ENCODE data around the gene PCSK6. TPM values are rescaled to one million over a fixed set of nuclear protein-coding genes. Genes with fewer than 3 reads are reported as not detected.

Gene PCSK6
- total RNA-seq, 1 donor: 0.54 TPM

DNA sequence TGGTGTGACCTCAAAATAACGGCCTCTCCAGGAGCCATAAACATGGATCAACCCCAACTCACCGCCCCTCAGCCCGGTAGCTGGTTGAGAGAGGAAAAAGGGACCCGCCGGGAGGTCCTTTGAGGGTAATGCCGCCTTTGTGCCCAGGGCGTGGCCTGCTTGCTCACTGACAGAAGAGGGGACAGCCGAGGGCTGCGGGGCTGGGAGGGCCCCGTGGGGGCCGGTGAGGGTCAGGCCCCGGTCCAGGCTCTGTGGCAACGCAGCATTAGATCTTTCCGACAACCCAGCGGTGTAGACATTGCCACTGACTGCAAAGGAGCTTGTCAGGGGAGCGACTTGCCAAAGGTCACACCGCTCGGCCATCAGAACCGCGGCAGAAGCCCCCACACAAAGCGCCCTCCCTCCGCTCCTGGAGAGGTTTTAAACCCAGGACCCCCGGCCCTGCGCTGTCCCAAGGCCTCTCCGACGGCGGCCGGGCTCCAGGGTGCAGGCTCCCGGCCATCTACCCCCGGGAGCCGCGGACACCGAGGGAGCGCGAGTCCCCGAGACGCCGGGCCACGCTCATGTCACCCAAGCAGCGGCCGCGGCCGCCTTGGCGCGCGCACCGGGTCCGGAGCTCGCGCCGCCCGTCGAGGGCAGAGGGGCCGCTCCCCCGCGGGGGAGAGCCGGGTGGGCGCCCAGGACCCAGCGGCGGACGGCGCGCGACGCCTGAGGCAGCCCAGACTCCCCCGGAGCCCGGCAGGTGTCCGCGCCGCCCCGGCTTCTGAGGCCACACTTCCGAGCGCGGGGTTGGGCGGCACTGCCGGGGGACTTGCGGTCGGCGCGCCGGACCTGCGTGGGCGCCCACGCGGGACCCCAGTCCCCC, 975 bp downstream of the PCSK6 start:
- no peak for DNase-seq (ENCODE audit: low read depth in 2 of 3, low spot score in 2 of 3)

DNA sequence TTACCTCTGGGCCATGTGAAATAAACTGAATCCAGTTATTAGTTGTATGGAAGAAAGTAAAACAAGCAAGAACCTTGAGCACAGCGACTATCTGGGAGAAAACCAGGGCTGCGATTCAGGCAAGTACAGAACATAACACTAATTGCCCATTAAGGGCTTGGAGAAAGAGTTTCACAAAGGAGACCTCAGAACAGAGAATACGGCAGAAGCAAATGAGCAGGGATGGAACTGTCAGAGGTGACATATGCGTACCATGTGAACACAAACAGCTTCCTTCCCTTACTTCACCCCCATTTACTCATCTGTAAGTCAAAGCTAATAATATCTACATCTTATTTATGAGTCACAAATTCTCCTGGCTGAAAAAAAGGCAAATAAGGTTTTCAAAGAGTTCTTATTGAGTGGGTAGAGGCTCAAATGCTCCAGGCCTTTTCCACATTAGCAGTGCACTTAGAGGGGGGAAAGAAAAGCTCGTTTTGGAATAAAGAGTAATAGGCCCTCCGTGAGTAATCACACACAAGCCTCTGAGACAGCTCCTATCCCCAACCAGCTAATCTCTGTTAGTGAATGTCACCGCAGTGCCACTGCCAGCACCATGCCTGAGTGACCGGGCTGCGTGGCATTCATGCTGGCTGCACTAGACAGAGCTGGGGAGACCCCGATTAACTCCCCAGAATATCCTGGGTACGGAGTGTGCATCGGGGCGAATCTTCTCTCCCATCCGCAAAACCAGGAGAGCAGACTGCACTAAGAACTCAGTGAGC, 2.6 kb downstream of the PCSK6 start:
- DNase-seq (ENCODE audit: low read depth in 2 of 3, low spot score in 2 of 3): no peak

DNA sequence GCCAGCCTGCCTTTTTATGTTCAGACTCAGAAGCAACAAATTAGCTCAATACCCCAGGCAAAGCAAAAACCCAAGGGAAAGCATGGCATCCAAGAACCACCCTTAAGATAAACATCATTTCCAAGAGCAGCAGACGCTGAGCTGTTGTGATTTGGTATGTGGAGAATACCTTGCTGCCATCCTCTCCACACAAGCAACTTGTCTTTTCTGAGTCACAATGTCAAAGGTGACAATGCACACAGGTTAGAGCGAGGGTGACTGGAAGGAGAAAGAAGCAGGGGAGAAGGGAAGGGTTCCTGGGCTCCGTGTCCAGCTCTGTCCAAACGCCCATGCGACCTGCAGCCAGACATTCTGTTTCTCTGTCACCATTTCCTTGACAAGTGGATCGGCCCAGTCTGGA, 6.0 kb downstream of the PCSK6 start:
- DNase-seq (ENCODE audit: low read depth in 2 of 3, low spot score in 2 of 3): no peak

DNA sequence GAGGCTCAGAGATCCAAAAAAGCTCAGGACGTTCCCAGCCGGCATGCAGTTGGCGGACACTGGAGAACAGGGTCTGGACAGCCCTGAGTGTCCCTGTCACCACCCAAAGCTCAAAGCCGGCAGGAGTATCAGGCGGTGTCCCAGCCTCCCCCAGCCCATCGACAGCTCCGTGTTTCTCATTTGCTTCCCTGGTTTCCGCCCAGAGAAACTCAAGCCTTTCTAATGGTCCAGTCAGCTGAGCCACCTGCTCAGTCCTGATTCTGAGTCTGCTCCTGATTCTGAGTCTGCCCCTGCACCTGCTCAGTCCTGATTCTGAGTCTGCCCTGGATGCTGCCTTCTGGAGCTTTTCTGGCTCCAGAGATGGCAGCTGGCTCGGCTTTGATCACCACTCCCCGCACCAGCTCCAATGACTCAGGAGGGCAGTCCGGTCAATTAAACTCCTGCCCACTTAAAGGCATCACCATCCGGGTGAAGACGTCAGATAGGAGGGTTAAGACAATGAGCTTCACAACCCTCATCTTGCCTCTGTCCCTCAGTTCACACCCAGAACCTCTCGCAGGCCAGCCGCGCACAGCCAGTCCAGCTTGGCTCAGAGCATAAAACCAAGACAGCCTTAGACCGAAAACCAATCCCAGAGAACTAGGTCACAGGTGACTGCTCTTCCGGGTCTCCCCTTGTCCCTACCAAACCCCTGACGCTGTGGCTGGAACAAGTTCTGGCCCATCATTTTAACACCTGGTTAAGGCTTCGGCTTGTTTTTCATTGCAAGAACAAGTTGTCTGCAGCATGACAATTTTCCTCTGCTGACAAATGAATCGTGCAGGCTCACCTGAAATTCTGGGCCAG, 6.8 kb downstream of the PCSK6 start:
- DNase-seq (ENCODE audit: low read depth in 2 of 3, low spot score in 2 of 3): no peak

DNA sequence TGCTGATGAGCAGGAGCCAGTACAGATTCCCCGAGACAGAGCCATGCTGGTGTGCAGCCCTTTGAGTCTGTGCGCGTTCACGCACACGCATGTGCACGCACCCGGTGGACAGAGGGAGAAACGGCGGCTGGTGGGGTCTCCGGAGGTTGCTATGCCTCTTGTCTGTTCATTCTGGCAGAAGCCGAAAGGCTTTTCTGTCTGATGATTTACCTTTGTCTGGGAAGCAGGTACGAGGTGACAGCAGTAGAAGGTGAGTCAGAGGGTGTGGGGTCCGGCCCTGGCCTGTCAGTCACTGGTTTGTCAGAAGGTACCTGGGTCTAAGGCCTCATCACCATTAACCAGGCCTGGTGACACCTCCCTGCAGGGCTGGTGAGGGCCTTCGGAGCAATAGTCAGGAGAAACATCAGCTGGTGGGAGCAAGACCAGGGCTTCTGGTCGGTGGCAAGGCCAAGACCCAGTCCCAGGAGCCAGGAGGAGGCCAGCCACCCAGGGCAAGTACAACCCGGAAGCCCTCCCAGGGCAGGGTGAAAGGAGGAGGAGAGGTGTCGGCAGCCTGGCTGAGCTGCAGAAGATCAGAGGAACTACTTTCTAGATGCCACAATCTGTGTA, 7.5 kb downstream of the PCSK6 start:
- no peak for DNase-seq (ENCODE audit: low read depth in 2 of 3, low spot score in 2 of 3)

DNA sequence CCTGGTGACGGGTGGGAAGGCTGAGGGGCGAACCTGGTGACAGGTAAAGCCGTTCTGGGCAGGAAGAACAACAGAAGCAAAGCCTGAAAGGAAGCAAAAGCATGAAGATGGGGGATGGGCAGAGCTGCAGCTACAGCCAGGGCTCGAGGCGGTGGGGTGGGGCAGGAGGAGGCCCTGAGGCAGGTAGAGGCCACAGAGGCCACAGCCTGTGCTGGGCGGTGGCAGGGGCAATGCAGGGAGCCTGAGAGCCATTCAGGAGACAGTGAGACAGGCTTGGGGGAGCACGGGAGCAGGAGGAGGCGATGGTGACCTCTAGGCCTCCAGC, 8.2 kb downstream of the PCSK6 start:
- DNase-seq (ENCODE audit: low read depth in 2 of 3, low spot score in 2 of 3): no peak

DNA sequence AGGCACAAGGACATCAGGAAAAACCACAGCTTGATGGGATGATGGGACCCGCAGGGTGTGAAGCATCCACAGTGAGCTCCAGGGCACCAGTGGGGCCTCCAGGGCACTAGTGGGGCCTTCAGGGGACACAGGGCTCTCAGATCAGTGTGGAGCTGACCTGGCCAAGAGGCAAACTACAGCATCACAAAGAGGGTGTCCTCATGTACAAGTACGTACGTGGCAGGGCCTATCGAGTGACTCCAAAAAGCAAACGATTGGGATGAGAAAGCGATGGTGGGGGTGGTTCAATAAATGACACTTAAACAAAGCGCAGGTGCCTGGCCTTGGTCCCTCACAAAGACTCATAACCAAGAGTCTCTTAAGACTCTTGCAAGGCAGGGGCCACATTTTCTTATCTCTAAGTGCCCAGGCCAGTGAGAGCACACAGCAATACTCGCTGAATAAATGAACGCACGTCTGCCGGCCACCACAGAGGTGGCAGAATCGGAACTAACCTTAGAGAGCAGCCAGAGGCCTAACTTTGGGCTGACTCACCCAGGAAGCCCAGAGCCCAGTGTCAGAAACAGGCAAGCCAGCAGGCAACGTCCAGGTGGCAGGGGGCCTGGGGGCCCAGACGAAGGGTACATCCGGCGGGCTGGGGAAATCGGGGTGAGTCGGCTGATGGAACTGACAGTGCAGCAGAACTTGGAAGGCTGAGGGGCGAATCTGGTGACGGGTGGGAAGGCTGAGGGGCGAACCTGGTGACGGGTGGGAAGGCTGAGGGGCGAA, 8.7 kb downstream of the PCSK6 start:
- peak in 1 of 3 donors; percentile 22 for DNase-seq (ENCODE audit: low read depth in 2 of 3, low spot score in 2 of 3)

DNA sequence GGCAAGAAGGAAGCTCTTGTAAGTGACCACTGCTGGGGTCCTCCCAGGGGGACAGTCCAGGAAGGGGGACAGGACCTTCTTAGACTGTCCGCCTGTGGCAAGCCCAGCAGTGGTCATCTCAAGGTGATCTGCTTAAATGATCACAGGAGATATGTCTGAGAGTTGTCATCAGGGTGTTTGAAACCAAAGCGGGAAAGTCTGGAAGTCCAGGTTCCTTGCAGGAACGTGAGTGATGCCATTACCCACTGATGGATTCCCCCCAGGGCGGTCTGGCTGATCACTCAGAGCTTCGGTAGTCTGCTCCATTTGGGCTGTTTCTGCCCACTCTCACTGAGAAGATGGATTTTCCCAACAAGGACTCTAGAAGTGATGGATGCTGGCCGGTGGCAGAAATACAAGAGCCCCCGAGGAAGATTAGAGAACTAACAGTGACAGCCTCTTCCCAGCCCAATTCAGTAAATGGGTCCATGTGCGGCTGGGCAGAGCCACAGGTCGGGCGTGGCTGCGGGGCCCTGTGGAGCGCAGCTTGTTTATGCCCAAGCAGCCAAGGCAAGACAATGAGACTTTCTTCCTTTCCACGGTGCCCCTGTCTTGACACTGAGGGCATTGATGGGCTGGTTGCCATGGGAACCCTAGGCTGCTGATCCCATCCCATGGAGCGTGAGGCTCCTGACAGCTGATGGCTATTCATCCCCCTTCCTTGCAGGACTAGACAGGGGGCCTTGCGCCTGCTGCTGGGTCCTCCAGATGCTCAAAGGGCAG, 9.5 kb downstream of the PCSK6 start:
- no peak for DNase-seq (ENCODE audit: low read depth in 2 of 3, low spot score in 2 of 3)

DNA sequence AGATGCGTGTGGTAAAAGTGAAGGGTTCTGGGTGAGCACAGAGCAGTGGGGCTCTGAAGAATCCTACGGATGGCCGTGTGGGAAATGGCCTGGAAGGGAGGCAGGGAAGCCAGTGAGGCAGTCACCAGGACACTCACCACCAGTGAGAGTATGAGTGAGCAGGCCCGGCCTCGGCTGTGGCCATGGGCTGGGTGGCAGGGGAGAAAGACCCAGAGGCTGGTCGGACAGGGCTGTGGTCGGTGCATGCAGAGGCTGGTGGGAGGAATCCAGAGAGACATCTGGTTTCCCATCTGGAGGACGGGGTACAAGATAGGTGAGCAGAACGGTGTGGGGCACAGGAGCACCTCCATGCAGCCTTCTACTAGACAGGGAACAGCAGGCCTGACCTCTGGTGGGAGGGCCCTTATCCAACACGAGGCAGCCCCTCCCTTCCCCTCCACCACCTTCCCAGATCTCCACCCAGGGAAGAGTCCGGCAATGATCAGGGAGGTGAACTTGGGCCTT, 10.1 kb downstream of the PCSK6 start:
- DNase-seq (ENCODE audit: low read depth in 2 of 3, low spot score in 2 of 3): no peak

DNA sequence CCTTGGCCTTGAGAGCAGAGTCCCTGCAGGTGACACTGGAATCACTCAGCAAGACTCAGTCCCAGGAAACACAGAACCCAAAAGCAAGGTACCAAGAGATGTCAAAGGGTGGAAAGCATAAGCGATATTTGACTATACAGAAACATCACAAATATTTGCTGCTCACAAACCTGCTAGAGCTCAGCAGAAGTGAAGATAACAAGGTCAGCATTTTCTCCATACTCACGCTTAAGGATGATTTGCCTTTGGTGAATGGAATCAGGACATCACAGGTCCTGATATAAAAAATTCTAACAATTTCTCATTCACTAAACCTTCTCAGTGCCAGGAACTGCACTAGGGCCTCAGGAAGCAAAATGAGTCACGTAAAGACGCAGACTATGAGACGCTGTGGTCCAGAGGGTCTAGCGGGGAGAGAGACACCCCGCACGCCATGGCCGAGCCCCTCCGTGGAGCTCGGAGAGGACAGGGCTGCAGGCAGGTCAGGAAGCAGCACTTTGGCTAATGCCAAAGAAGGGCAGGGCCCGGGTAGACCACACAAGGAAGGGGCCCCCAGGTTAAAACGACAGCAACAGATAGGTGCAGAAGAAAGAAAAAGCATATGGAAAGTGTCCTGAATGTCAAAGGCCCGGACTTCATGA, 10.7 kb downstream of the PCSK6 start:
- DNase-seq (ENCODE audit: low read depth in 2 of 3, low spot score in 2 of 3): no peak

DNA sequence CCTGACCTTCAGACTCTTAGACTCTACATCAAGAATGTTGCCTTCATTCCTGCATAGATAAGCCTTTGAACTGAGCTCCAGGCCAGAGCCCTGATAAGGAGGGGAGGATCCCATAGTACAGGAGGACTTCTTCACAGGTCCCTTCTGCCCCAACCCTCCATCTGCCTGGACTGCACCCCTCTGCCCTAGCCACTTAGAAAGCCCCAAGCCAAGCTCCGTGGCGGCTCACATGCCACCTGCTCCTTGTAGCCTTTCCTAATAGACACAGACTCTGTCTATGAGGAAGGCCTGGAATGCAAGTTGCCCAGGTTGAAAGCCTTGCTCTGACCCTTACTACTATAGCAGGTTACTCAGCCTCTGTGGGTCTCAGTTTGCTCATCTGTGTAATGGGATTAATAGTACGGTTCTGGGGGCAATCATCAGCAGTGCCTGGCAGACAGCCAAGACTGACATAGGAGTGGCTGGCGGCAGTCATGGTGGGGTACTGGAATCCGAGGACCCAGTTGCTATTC, 11.6 kb downstream of the PCSK6 start:
- DNase-seq (ENCODE audit: low read depth in 2 of 3, low spot score in 2 of 3): no peak

DNA sequence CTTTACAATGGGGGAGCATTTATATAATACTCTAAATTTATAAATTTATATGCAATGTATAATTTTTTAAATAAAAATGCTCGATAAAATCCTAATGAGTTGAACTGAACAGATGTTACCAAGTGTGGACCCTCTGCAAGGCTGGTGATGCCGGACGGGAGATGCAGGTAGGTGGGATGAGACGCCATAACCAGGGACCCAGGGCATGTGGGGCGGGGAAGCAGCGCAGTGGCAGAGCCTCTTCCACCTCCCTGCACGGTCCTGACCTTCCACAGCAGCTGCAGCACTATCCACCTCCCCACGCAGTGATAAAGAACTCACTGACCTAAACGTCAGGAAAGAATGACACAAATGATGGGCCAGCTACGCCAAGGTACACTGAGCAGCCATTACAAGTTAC, 12.8 kb downstream of the PCSK6 start:
- no peak for DNase-seq (ENCODE audit: low read depth in 2 of 3, low spot score in 2 of 3)

DNA sequence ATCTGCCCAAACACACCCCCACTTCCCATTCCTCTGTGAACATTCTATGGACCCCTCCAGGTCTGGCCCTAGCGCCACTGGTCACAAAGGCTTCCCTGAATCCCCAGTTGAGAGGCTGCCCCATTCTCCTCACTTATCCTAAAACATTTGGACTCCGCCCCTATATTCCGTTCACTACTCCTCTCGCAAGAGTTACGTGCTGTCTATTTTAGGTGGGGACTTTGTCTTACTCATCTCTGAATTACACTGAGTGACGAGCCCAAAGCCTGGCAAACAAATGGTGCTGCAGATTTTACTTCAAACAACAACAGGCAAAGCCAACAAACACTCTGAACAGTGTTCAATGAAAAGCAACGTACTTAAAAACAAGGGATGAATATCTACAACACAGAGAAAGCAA, 14.5 kb downstream of the PCSK6 start:
- DNase-seq (ENCODE audit: low read depth in 2 of 3, low spot score in 2 of 3): no peak

DNA sequence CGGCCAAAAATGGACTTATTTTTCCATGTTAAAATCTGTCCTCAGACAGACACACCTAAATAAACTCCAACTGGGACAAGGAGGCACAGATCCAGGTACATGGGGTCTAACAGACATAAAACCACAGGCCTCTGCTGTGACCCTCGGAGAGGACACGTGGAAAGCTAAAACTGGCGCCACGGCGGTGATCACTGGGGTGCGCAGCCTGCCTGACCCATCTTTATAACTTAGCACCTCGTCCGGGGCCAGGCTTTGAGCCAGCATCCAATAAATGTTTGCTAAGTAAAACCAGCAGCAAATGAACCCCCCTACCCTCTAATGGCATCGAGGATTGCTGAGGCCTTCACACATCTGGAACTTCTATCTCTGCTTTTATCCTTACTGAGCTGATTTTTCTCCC, 15.3 kb downstream of the PCSK6 start:
- DNase-seq (ENCODE audit: low read depth in 2 of 3, low spot score in 2 of 3): no peak

DNA sequence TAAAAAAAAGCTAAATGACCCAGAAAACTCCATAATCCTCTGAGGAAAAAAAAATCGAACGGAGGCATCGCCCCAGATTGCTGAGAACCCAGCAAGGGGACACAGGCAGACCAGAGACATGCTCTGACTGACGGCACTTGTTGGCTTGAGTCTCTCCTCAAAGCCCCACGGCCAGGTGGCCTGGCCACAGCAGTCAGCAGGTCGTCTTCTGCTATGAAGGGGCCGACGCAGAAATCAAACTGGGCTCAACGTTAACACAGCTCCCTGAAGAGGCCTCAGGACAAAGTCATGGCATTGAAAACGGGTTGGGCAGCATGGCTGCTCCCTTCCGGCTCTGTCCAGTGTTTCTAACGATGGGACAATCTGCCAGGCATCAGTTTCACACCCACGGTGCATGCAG, 17.5 kb downstream of the PCSK6 start:
- no peak for DNase-seq (ENCODE audit: low read depth in 2 of 3, low spot score in 2 of 3)

DNA sequence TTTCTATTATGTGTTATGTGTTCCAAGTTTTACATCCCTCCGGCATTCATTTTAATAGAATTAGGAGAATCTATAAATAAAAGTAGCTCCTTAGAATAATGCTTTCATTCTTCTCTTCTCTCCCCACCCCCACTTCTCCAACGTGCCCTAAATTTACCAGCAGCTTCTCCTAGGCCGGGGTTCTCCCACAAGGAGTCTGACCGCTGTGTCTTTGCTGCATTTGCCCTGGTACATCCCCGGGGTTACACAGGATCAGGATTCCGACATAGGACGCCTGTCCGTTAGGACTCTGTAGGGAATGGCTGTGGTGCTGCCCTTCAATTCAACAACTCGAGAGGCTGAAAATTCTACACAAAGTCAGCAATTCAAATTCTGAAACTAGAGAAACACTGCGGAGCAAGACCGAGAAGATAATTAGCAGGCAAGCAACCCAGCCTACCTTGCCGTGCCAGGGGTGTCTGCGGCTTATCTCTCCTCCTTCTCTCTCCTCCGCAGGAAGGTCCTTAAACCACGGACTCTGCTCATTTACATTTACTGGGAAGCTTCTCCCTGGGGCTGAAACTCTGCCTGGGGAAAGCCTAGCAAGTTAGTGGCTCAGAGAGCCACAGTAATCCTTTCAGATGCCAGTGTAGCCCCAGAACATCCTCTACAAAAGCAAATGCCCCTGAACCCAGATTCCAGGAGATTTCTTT, 18.8 kb downstream of the PCSK6 start:
- no peak for DNase-seq (ENCODE audit: low read depth in 2 of 3, low spot score in 2 of 3)

DNA sequence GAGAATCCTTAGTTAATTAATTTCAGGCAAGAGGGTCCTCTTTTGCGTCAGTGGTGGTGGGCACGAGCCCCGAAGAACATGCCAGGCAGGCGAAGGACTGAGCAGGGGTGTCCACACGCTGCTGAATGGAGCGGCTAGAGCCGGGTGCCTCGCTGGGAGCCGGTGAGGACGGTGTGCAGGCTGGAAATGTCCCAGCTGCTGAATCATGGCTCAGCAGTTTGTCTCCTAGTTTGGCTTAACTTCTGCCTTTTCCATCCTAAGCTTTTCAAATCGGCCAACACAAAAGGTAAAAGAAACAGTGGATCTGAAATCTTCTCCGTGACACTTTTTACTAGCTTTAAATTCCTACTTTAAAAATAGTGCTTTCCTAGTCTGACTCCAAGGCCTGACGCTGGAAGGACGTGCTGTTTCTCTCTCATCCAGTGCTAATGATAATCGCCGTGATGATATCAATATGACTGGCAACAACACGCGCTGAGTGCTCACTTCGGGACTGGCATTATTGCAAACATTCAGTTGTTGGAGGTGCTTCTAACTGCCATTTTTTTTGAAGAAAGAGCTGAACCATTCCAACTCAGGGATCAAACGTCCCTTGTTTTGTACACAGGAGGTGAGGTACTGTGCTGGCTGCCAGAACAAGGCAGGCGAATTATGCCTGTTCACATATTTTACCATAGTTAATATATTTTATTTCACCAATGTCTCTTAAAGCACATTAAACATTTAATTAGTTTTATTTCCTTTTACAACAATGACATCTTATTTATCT, 19.8 kb downstream of the PCSK6 start:
- no peak for DNase-seq (ENCODE audit: low read depth in 2 of 3, low spot score in 2 of 3)

Data from hematopoietic multipotent progenitor cell (in vitro differentiated cells).